ENCODE measurements around the gene AKR7A2. TPM values are rescaled to one million over a fixed set of nuclear protein-coding genes. Genes with fewer than 3 reads are reported as not detected.

Gene AKR7A2
- total and polyA plus RNA-seq, 10 of the 15 experiments (the other 5 are each of a cell fraction or from before 2014, with no cell fraction given): 1.3 to 114 (median 48.0) TPM

GRCh38 chr1:19350566-19350965 is 38.6 kb upstream of the AKR7A2 start:
- intact Hi-C loops (cut with micrococcal nuclease; ENCODE audit: unreplicated experiment) (no loop called here), in situ Hi-C loops (cut with MboI) (no loop called here)
- WGBS (ENCODE audit: insufficient coverage, insufficient replicate concordance, low lambda C conversion rate, missing lambda C conversion rate): 96% methylated on average over 5 of the region's 5 CpGs
- ATAC-seq: no peak
- ChIA-PET CTCF (no interaction called here), SMC1A (ENCODE audit: uncharacterized antibody, unreplicated experiment) (no interaction called here), RAD21 (ENCODE audit: unreplicated experiment) (no interaction called here), POLR2A (no interaction called here)
- no peak overlapping the region for H3K9ac ChIP-seq (ENCODE audit: control insufficient read depth, insufficient read depth, low read length)
- no TSS peak for BruUV-seq (replicated peaks)
- H3K4me3 ChIP-seq: no peak overlapping the region
- H3K27ac ChIP-seq (ENCODE audit: control insufficient read depth, insufficient read depth): no peak overlapping the region
- TF ChIP-seq RAD51 (IDR thresholded peaks at IDR 0.05): no peak
- no peaks in the 10 kb centered on the region for H3K4me1 ChIP-seq (ENCODE audit: control insufficient read depth, insufficient read depth, low read length)
- H3K9me3 ChIP-seq (replicated peaks; ENCODE audit: control insufficient read depth, insufficient read depth, low read length): no peaks in the 10 kb centered on the region
- H3K4me2 ChIP-seq (ENCODE audit: control insufficient read depth, insufficient read depth): no peak overlapping the region
- H3K36me3 ChIP-seq (ENCODE audit: control insufficient read depth in 2 of 2, insufficient read depth in 2 of 2, low read length in 1 of 2): peaks cover 19 to 41% of the 10 kb centered on the region in 2 experiments
- no peaks in the 10 kb centered on the region for H3K27me3 ChIP-seq (replicated peaks in 1 of 2; ENCODE audit: control insufficient read depth in 2 of 2, insufficient read depth in 2 of 2, low read length in 1 of 2)
- H3K79me2 ChIP-seq (ENCODE audit: control insufficient read depth, insufficient read depth, low read length): no peaks in the 10 kb centered on the region
- H2AFZ ChIP-seq (ENCODE audit: control insufficient read depth, low read depth, low read length): no peak overlapping the region
- FAIRE-seq: no peak
- no peaks in the 10 kb centered on the region for H4K20me1 ChIP-seq (ENCODE audit: control insufficient read depth, insufficient read depth)
- DNase-seq (ENCODE audit: low read depth, low spot score): no peak

DNA sequence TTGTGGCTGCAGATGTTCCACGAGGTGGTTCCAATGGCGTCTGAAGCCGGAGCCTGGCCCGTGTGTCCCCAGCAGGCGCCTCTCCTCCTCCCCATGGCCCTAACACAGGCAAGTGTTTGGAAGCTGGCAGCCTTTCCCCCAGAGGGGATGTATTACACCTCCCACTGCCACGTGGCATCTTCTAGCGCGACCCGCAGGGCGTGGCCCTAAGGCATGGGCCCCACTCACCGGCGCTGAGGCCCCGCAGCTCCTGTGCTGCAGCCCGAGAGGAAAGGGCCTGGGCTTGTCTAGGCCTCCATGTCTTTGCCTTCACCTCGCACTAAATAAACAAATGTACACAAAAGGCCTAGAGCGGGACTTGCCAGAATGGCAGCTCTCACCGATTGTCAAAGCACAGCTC is 38.1 kb upstream of the AKR7A2 start:
- no peak overlapping the region for H3K27ac ChIP-seq (ENCODE audit: control insufficient read depth, insufficient read depth)
- no peak for FAIRE-seq
- peaks cover 17 to 44% of the 10 kb centered on the region in 2 experiments for H3K36me3 ChIP-seq (ENCODE audit: control insufficient read depth in 2 of 2, insufficient read depth in 2 of 2, low read length in 1 of 2)
- intact Hi-C loops (cut with micrococcal nuclease; ENCODE audit: unreplicated experiment) (no loop called here), in situ Hi-C loops (cut with MboI) (no loop called here)
- ATAC-seq: no peak
- 98% methylated on average over 16 of the region's 17 CpGs for WGBS (ENCODE audit: insufficient coverage, insufficient replicate concordance, low lambda C conversion rate, missing lambda C conversion rate)
- no TSS peak for BruUV-seq (replicated peaks)
- H3K4me3 ChIP-seq: no peak overlapping the region
- no peak for DNase-seq (ENCODE audit: low read depth, low spot score)
- ChIA-PET SMC1A (ENCODE audit: uncharacterized antibody, unreplicated experiment) (no interaction called here), CTCF (no interaction called here), RAD21 (ENCODE audit: unreplicated experiment) (no interaction called here), POLR2A (no interaction called here)
- H3K9ac ChIP-seq (ENCODE audit: control insufficient read depth, insufficient read depth, low read length): no peak overlapping the region
- no peaks in the 10 kb centered on the region for H3K9me3 ChIP-seq (replicated peaks; ENCODE audit: control insufficient read depth, insufficient read depth, low read length)
- H2AFZ ChIP-seq (ENCODE audit: control insufficient read depth, low read depth, low read length): no peak overlapping the region
- H3K27me3 ChIP-seq (replicated peaks in 1 of 2; ENCODE audit: control insufficient read depth in 2 of 2, insufficient read depth in 2 of 2, low read length in 1 of 2): no peaks in the 10 kb centered on the region
- no peak overlapping the region for H3K4me2 ChIP-seq (ENCODE audit: control insufficient read depth, insufficient read depth)
- H3K4me1 ChIP-seq (ENCODE audit: control insufficient read depth, insufficient read depth, low read length): no peaks in the 10 kb centered on the region
- no peaks in the 10 kb centered on the region for H4K20me1 ChIP-seq (ENCODE audit: control insufficient read depth, insufficient read depth)
- no peaks in the 10 kb centered on the region for H3K79me2 ChIP-seq (ENCODE audit: control insufficient read depth, insufficient read depth, low read length)
- no peak for TF ChIP-seq POLR2AphosphoS5 (IDR thresholded peaks at IDR 0.05; ENCODE audit: low read length)
- TF ChIP-seq RAD51 (IDR thresholded peaks at IDR 0.05): no peak
- TF ChIP-seq RB1 (IDR thresholded peaks at IDR 0.05; ENCODE audit: borderline replicate concordance): no peak
- no peak for TF ChIP-seq TAF1 (IDR thresholded peaks at IDR 0.05; ENCODE audit: borderline replicate concordance, low read depth, low read length)
- no peak for TF ChIP-seq MAX (IDR thresholded peaks at IDR 0.05; ENCODE audit: low read depth, low read length)
- TF ChIP-seq, protein P1, sequence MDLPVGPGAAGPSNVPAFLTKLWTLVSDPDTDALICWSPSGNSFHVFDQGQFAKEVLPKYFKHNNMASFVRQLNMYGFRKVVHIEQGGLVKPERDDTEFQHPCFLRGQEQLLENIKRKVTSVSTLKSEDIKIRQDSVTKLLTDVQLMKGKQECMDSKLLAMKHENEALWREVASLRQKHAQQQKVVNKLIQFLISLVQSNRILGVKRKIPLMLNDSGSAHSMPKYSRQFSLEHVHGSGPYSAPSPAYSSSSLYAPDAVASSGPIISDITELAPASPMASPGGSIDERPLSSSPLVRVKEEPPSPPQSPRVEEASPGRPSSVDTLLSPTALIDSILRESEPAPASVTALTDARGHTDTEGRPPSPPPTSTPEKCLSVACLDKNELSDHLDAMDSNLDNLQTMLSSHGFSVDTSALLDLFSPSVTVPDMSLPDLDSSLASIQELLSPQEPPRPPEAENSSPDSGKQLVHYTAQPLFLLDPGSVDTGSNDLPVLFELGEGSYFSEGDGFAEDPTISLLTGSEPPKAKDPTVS (IDR thresholded peaks at IDR 0.05; ENCODE audit: low read depth, low read length): no peak
- TF ChIP-seq CHD1 (IDR thresholded peaks at IDR 0.05; ENCODE audit: low read depth, low read length): no peak
- TF ChIP-seq EZH2 (IDR thresholded peaks at IDR 0.05; ENCODE audit: borderline replicate concordance, control insufficient read depth, low read depth, low read length): no peak
- TF ChIP-seq RUNX3 (IDR thresholded peaks at IDR 0.05; ENCODE audit: low read length): no peak
- no peak for TF ChIP-seq PAX8 (IDR thresholded peaks at IDR 0.05)
- TF ChIP-seq, protein P2, sequence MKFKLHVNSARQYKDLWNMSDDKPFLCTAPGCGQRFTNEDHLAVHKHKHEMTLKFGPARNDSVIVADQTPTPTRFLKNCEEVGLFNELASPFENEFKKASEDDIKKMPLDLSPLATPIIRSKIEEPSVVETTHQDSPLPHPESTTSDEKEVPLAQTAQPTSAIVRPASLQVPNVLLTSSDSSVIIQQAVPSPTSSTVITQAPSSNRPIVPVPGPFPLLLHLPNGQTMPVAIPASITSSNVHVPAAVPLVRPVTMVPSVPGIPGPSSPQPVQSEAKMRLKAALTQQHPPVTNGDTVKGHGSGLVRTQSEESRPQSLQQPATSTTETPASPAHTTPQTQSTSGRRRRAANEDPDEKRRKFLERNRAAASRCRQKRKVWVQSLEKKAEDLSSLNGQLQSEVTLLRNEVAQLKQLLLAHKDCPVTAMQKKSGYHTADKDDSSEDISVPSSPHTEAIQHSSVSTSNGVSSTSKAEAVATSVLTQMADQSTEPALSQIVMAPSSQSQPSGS (IDR thresholded peaks at IDR 0.05; ENCODE audit: low read length): no peak
- TF ChIP-seq ZNF622 (IDR thresholded peaks at IDR 0.05): no peak
- no peak for TF ChIP-seq NFIC (IDR thresholded peaks at IDR 0.05; ENCODE audit: low read depth, low read length)
- TF ChIP-seq IKZF1 (conservative IDR thresholded peaks at IDR 0.05): no peak
